CD14-positive monocyte (primary cell): Measurements from ENCODE around the gene CEP55. TPM values are rescaled to one million over a fixed set of nuclear protein-coding genes. Genes with fewer than 3 reads are reported as not detected.
"Not testable (repeated sequence)": the region's sequence is repeated elsewhere in the genome, so short reads cannot be mapped to it uniquely, and the experiment has no call there.

Source experiments
- DNase-seq, 3 donors: peaks; one replicate each; pipeline ENCODE4 v3.0.0-alpha.2; 2011 to 2022
- H2AFZ ChIP-seq: 2 replicates; pipeline ENCODE4 v1.6.0; 2012; ENCODE audit warnings: mild to moderate bottlenecking, low read depth, low read length, inconsistent platforms; ENCODE audit not compliant: insufficient read depth, poor library complexity, severe bottlenecking
- H3K27ac ChIP-seq, 2 donors: 1 replicate in 1 of 2; 2 replicates in 1 of 2; pipeline ENCODE4 v1.5.1; 2012 to 2013; ENCODE audit warnings: low read length in 2 of 2, control low read depth in 1 of 2, inconsistent platforms in 1 of 2, low read depth in 1 of 2, mild to moderate bottlenecking in 1 of 2
- H3K27me3 ChIP-seq, 2 donors: one replicate each; pipeline versions ENCODE4 v1.6.0 to v1.6.1; 2011 to 2013; ENCODE audit warnings: low read length in 2 of 2; ENCODE audit not compliant: control insufficient read depth in 2 of 2, insufficient read depth in 2 of 2
- H3K36me3 ChIP-seq, 2 donors: replicated peaks in 1 of 2; 1 replicate in 1 of 2; 2 replicates in 1 of 2; pipeline versions ENCODE4 v1.5.1 to v1.6.1; 2012 to 2013; ENCODE audit warnings: low read length in 2 of 2, control low read depth in 1 of 2, inconsistent platforms in 1 of 2, mild to moderate bottlenecking in 1 of 2; ENCODE audit not compliant: insufficient read depth in 2 of 2, control insufficient read depth in 1 of 2
- H3K4me1 ChIP-seq, 2 donors: 1 replicate in 1 of 2; 2 replicates in 1 of 2; pipeline versions ENCODE4 v1.5.1 to v1.6.1; 2012 to 2013; ENCODE audit warnings: low read length in 2 of 2, control low read depth in 1 of 2, inconsistent platforms in 1 of 2, mild to moderate bottlenecking in 1 of 2, moderate library complexity in 1 of 2; ENCODE audit not compliant: insufficient read depth in 2 of 2, control insufficient read depth in 1 of 2
- H3K4me2 ChIP-seq: replicated peaks from 2 replicates; pipeline ENCODE3; 2012; ENCODE audit warnings: low read length, moderate library complexity, mild to moderate bottlenecking; ENCODE audit not compliant: poor library complexity, severe bottlenecking; ENCODE audit errors: extremely low read depth
- H3K4me3 ChIP-seq, 3 experiments: fragments of 200-600 bp in 1 of 3; sonication (generic) in 1 of 3; replicated peaks in 1 of 3; 1 replicate in 2 of 3; 2 replicates in 1 of 3; pipeline ENCODE4 v1.5.1; 2011 to 2013; ENCODE audit warnings: low read length in 3 of 3, mild to moderate bottlenecking in 3 of 3, control low read depth in 2 of 3, low read depth in 2 of 3, inconsistent platforms in 1 of 3, moderate library complexity in 1 of 3
- H3K79me2 ChIP-seq: 2 replicates; pipeline ENCODE4 v1.6.0; 2012; ENCODE audit warnings: mild to moderate bottlenecking, control low read depth, inconsistent platforms, low read length, moderate library complexity; ENCODE audit not compliant: insufficient read depth
- H3K9ac ChIP-seq: 2 replicates; pipeline ENCODE4 v1.6.0; 2017; ENCODE audit warnings: low read length, mild to moderate bottlenecking; ENCODE audit not compliant: insufficient read depth, poor library complexity, severe bottlenecking
- H3K9me3 ChIP-seq, 2 donors: replicated peaks in 1 of 2; 1 replicate in 1 of 2; 2 replicates in 1 of 2; pipeline versions ENCODE4 v1.5.1 to v1.6.1; 2012 to 2013; ENCODE audit warnings: low read length in 2 of 2, control low read depth in 1 of 2; ENCODE audit not compliant: control insufficient read depth in 1 of 2, insufficient read depth in 1 of 2
- H4K20me1 ChIP-seq: 2 replicates; pipeline ENCODE4 v1.6.0; 2012; ENCODE audit warnings: mild to moderate bottlenecking, low read length, control low read depth, moderate library complexity; ENCODE audit not compliant: insufficient read depth
- H3K27ac Mint-ChIP-seq, 7 donors: one replicate each; pipeline ENCODE4 v1.8.0; 2020; ENCODE audit warnings: mild to moderate bottlenecking in 7 of 7, mixed read lengths in 7 of 7, moderate library complexity in 6 of 7, inconsistent platforms in 2 of 7
- H3K27me3 Mint-ChIP-seq, 3 donors: one replicate each; pipeline ENCODE4 v1.8.0; 2021 to 2022; ENCODE audit warnings: low read depth in 3 of 3, mild to moderate bottlenecking in 3 of 3, mixed read lengths in 3 of 3, moderate library complexity in 3 of 3, inconsistent platforms in 1 of 3
- H3K36me3 Mint-ChIP-seq, 2 donors: one replicate each; pipeline ENCODE4 v1.8.0; 2020; ENCODE audit warnings: mixed read lengths in 2 of 2, inconsistent platforms in 1 of 2, mild to moderate bottlenecking in 1 of 2
- H3K4me1 Mint-ChIP-seq: one replicate; pipeline ENCODE4 v1.8.0; 2020; ENCODE audit warnings: mild to moderate bottlenecking, mixed read lengths
- H3K4me3 Mint-ChIP-seq, 2 donors: one replicate each; pipeline ENCODE4 v1.8.0; 2020; ENCODE audit warnings: mild to moderate bottlenecking in 2 of 2, mixed read lengths in 2 of 2, moderate library complexity in 1 of 2
- H3K9me3 Mint-ChIP-seq, 7 donors: one replicate each; pipeline ENCODE4 v1.8.0; 2020 to 2022; ENCODE audit warnings: mixed read lengths in 7 of 7, mild to moderate bottlenecking in 6 of 7, moderate library complexity in 6 of 7, inconsistent platforms in 2 of 7
- WGBS: methylation state at CpG from one replicate; pipeline ENCODE4 v1.1.5; 2013; ENCODE audit warnings: missing lambda C conversion rate; ENCODE audit not compliant: insufficient coverage; 5-methylcytosine and 5-hydroxymethylcytosine counted together
- intact Hi-C, 2 donors: fragments of 100-400 bp; cut with micrococcal nuclease; formaldehyde crosslinking; loops; one replicate each; pipeline versions ENCODE4 v1.15.0 to v1.15.1; 2023
- polyA plus RNA-seq, 3 donors: library from polyadenylated mRNA; depleted of rRNA in 1 of 3; unstranded in 2 of 3; stranded (reverse) in 1 of 3; fragments of 300-500 nt in 2 of 3; fragments of >200 nt in 1 of 3; fragmentation: Illumina TruSeq in 2 of 3; gene quantifications; 1 replicate in 2 of 3; 2 replicates in 1 of 3; pipeline ENCODE4 v1.2.3, GENCODE V29; 2012 to 2021
- TF ChIP-seq, protein P1 (sequence below): fragments of 200-600 bp; IDR thresholded peaks from one replicate; pipeline ENCODE4 v1.8.0; 2022; ENCODE audit warnings: antibody characterized with exemption, mild to moderate bottlenecking

CEP55 gene
- polyA plus RNA-seq, 3 donors = 0.05 to 0.26 TPM; not detected in 1

DNA sequence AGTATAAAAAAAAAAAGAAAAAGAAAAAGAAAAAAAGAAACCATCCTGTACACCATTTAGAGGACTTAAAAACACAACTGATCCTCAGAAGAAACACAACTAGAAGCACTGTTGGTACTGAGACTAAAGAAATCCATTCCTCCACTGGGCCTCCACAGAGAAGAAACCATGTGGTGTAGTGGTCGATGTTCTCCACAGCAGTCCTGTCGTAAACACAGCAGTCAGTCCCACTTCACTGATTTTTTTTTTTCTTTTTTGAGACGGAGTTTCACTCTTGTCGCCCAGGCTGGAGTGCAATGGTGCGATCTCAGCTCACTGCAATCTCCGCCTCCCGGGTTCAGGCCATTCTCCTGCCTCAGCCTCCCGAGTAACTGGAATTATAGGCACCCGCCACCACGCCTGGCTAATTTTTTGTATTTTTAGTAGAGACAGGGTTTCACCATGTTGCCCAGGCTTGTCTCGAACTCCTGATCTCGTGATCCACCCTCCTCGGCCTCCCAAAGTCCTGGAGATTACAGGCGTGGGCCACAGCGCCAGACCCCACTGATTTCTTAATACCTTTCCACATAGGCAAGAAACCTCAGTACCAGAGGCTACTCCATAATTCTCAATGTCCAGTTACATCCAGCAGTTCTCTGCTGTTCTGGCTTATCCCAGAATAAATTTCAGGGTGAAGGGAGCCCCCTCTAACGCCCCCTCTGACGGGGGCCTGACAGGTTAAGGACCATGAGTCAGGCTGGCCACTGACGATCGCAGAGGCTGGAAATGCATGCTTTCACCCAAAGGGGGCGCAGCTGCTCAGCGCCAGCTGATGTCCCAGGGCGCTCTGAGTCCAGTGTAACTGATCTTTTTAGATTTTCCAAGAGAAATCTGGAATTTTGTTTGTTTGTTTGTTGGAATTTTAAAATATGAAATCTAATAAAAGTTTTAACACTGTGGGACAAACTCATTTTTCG lies 45.3 kb downstream of the CEP55 start:
- peaks cover 5 to 25% (median 10%) of the 10 kb centered on the region in 3 donors for H3K27me3 Mint-ChIP-seq
- Histone ChIP-seq H3K9ac (no peak overlapping the region), H3K4me1 (no peaks in the 10 kb centered on the region), H3K79me2 (no peaks in the 10 kb centered on the region), H3K36me3 (no peaks in the 10 kb centered on the region), H4K20me1 (no peaks in the 10 kb centered on the region), H3K27ac (no peak overlapping the region), H3K4me3 (no peak overlapping the region), H3K9me3 (no peaks in the 10 kb centered on the region), H3K27me3 (no peaks in the 10 kb centered on the region), H2AFZ (peak overlapping the region; percentile 53), H3K4me2 (peak overlapping the region; percentile 32)
- H3K9me3 Mint-ChIP-seq = peaks cover 0 to 5% (median 0%) of the 10 kb centered on the region in 7 donors
- no peak overlapping the region for H3K27ac Mint-ChIP-seq
- intact Hi-C loops = no loop called here
- peaks cover 9% of the 10 kb centered on the region for H3K4me1 Mint-ChIP-seq
- peak overlapping the region in 1 of 2 donors; percentile 35 for H3K4me3 Mint-ChIP-seq
- WGBS = 41% methylated on average over 13 of the region's 23 CpGs
- no peaks in the 10 kb centered on the region for H3K36me3 Mint-ChIP-seq
- TF ChIP-seq, protein P1, sequence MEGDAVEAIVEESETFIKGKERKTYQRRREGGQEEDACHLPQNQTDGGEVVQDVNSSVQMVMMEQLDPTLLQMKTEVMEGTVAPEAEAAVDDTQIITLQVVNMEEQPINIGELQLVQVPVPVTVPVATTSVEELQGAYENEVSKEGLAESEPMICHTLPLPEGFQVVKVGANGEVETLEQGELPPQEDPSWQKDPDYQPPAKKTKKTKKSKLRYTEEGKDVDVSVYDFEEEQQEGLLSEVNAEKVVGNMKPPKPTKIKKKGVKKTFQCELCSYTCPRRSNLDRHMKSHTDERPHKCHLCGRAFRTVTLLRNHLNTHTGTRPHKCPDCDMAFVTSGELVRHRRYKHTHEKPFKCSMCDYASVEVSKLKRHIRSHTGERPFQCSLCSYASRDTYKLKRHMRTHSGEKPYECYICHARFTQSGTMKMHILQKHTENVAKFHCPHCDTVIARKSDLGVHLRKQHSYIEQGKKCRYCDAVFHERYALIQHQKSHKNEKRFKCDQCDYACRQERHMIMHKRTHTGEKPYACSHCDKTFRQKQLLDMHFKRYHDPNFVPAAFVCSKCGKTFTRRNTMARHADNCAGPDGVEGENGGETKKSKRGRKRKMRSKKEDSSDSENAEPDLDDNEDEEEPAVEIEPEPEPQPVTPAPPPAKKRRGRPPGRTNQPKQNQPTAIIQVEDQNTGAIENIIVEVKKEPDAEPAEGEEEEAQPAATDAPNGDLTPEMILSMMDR = peak; percentile 97
- DNase-seq = peak; percentile 23 to 53 (median 29)

DNA sequence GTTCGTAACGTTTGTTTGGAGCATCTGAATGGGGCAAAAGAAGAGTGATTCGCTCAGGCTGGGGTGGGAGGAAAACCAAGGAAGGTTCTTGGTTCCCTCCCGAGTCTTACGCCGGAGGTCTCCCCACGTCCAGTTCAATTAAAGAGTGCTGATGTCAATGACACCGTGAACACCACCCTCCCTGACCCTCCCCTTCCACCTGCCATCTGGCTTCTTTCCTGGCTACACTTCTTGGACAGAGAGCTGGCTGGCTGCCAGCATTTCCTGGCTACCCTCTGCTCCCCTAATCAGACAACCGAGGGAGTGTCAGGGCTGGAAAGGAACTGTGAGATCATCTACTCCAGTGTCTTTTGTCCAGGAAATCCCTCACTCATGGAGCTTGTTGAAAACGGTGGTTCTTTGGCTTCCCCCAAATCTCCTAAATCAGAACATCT lies 46.0 kb downstream of the CEP55 start:
- Mint-ChIP-seq H3K4me1 (peaks cover 9% of the 10 kb centered on the region), H3K9me3 (peaks cover 0 to 5% (median 0%) of the 10 kb centered on the region in 7 donors), H3K27ac (no peak overlapping the region), H3K27me3 (peaks cover 2 to 25% (median 10%) of the 10 kb centered on the region in 3 donors), H3K36me3 (no peaks in the 10 kb centered on the region), H3K4me3 (peak overlapping the region in 1 of 2 donors; percentile 57)
- Histone ChIP-seq H3K79me2 (no peaks in the 10 kb centered on the region), H3K27me3 (no peaks in the 10 kb centered on the region), H3K4me1 (no peaks in the 10 kb centered on the region), H2AFZ (peak overlapping the region; percentile 53), H3K9me3 (no peaks in the 10 kb centered on the region), H4K20me1 (no peaks in the 10 kb centered on the region), H3K27ac (no peak overlapping the region), H3K36me3 (no peaks in the 10 kb centered on the region), H3K4me2 (peak overlapping the region; percentile 32), H3K4me3 (no peak overlapping the region), H3K9ac (no peak overlapping the region)
- DNase-seq = no peak
- TF ChIP-seq, protein P1 = peak; percentile 56
- 40% methylated on average over 4 of the region's 10 CpGs for WGBS
- intact Hi-C loops = no loop called here

DNA sequence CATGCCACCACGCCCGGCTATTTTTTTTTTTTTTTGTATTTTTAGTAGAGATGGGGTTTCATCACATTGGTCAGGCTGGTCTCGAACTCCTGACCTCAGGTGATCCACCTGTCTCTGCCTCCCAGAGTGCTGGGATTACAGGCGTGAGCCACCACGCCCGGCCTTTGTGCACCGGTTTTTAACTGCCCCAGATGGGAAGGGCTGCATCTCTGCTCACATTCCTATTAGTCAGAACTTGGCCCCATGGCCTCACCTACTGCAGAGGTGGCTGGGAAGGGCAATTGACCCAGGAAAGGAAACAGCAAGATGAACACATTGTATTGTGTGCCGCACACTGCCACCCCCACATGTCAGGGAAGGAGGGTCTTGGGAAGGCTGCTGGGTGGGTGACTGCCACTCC lies 50.6 kb downstream of the CEP55 start:
- H3K27ac ChIP-seq, H3K4me1 Mint-ChIP-seq, DNase-seq, H3K36me3 Mint-ChIP-seq, H3K27me3 ChIP-seq, H3K9me3 ChIP-seq, H3K4me3 ChIP-seq, intact Hi-C loops, H2AFZ ChIP-seq, H3K27ac Mint-ChIP-seq, H4K20me1 ChIP-seq, H3K4me1 ChIP-seq, H3K9me3 Mint-ChIP-seq, H3K79me2 ChIP-seq, H3K9ac ChIP-seq, H3K4me2 ChIP-seq, H3K4me3 Mint-ChIP-seq, H3K36me3 ChIP-seq: not testable (repeated sequence)
- WGBS = 100% methylated on average over 3 of the region's 8 CpGs
- H3K27me3 Mint-ChIP-seq = peaks cover 4 to 13% (median 6%) of the 10 kb centered on the region in 3 donors
